Measurements from ENCODE around the gene GBF1. TPM values are rescaled to one million over a fixed set of nuclear protein-coding genes. Genes with fewer than 3 reads are reported as not detected.

GBF1 gene
- total and polyA plus RNA-seq, 10 of the 15 experiments (the other 5 are each of a cell fraction or from before 2014, with no cell fraction given): 0.82 to 42.0 (median 21.8) TPM

GRCh38 chr10:102283890-102284289 is 38.6 kb downstream of the GBF1 start:
- intact Hi-C loops (cut with micrococcal nuclease; ENCODE audit: unreplicated experiment): no loop called here

GRCh38 chr10:102284531-102284930 is 39.2 kb downstream of the GBF1 start:
- Histone ChIP-seq H3K9me3 (replicated peaks; ENCODE audit: control insufficient read depth, insufficient read depth, low read length) (no peaks in the 10 kb centered on the region), H2AFZ (ENCODE audit: control insufficient read depth, low read depth, low read length) (no peak overlapping the region), H3K79me2 (ENCODE audit: control insufficient read depth, insufficient read depth, low read length) (peaks cover 37% of the 10 kb centered on the region), H3K27ac (ENCODE audit: control insufficient read depth, insufficient read depth) (0 out of 2 replicates have a peak overlapping the region, but pooled peaks have one; percentile 12), H3K4me2 (ENCODE audit: control insufficient read depth, insufficient read depth) (no peak overlapping the region), H3K4me3 (no peak overlapping the region), H4K20me1 (ENCODE audit: control insufficient read depth, insufficient read depth) (no peaks in the 10 kb centered on the region), H3K4me1 (ENCODE audit: control insufficient read depth, insufficient read depth, low read length) (peaks cover 4% of the 10 kb centered on the region; the same call in 1 of the 2 replicates), H3K27me3 (replicated peaks in 1 of 2; ENCODE audit: control insufficient read depth in 2 of 2, insufficient read depth in 2 of 2, low read length in 1 of 2) (no peaks in the 10 kb centered on the region), H3K9ac (ENCODE audit: control insufficient read depth, insufficient read depth, low read length) (no peak overlapping the region), H3K36me3 (ENCODE audit: control insufficient read depth in 2 of 2, insufficient read depth in 2 of 2, low read length in 1 of 2) (no peaks in the 10 kb centered on the region)
- FAIRE-seq (no peak), DNase-seq (ENCODE audit: low read depth, low spot score) (no peak), ATAC-seq (no peak)
- RAD21 ChIA-PET (ENCODE audit: unreplicated experiment): interaction anchor here (0.8 to 1.3 kb wide), 2 partner anchors 53 to 54 kb away, joined by 3 to 4 read pairs; no protein-coding TSS in a partner anchor
- 98% methylated on average over 2 of the region's 2 CpGs for WGBS (ENCODE audit: insufficient coverage, insufficient replicate concordance, low lambda C conversion rate, missing lambda C conversion rate)
- CTCF ChIA-PET: interaction anchor here (0.6 to 1.9 kb wide), 6 partner anchors 13 to 358 kb away, joined by 3 to 6 read pairs (median 4); partner anchors contain the start of gene ELOVL3
- POLR2A ChIA-PET: interaction anchor here (0.9 to 1.3 kb wide), 2 partner anchors 22 to 37 kb away, joined by 3 to 6 read pairs; no protein-coding TSS in a partner anchor
- no TSS peak for BruUV-seq (replicated peaks)
- in situ Hi-C loops (cut with MboI): no loop called here
- intact Hi-C loops (cut with micrococcal nuclease; ENCODE audit: unreplicated experiment): no loop called here
- SMC1A ChIA-PET (ENCODE audit: uncharacterized antibody, unreplicated experiment): interaction anchor here (0.8 to 3.0 kb wide), 8 partner anchors 9 to 66 kb away, joined by 3 to 16 read pairs (median 4); no protein-coding TSS in a partner anchor
- TF ChIP-seq, protein P1, sequence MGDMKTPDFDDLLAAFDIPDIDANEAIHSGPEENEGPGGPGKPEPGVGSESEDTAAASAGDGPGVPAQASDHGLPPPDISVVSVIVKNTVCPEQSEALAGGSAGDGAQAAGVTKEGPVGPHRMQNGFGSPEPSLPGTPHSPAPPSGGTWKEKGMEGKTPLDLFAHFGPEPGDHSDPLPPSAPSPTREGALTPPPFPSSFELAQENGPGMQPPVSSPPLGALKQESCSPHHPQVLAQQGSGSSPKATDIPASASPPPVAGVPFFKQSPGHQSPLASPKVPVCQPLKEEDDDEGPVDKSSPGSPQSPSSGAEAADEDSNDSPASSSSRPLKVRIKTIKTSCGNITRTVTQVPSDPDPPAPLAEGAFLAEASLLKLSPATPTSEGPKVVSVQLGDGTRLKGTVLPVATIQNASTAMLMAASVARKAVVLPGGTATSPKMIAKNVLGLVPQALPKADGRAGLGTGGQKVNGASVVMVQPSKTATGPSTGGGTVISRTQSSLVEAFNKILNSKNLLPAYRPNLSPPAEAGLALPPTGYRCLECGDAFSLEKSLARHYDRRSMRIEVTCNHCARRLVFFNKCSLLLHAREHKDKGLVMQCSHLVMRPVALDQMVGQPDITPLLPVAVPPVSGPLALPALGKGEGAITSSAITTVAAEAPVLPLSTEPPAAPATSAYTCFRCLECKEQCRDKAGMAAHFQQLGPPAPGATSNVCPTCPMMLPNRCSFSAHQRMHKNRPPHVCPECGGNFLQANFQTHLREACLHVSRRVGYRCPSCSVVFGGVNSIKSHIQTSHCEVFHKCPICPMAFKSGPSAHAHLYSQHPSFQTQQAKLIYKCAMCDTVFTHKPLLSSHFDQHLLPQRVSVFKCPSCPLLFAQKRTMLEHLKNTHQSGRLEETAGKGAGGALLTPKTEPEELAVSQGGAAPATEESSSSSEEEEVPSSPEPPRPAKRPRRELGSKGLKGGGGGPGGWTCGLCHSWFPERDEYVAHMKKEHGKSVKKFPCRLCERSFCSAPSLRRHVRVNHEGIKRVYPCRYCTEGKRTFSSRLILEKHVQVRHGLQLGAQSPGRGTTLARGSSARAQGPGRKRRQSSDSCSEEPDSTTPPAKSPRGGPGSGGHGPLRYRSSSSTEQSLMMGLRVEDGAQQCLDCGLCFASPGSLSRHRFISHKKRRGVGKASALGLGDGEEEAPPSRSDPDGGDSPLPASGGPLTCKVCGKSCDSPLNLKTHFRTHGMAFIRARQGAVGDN (IDR thresholded peaks at IDR 0.05): no peak
- no peak for TF ChIP-seq JUND (IDR thresholded peaks at IDR 0.05; ENCODE audit: low read depth, low read length)
- no peak for TF ChIP-seq SMAD1 (IDR thresholded peaks at IDR 0.05; ENCODE audit: low read depth, partially characterized antibody)
- TF ChIP-seq MTA2 (IDR thresholded peaks at IDR 0.05; ENCODE audit: low read depth): no peak
- TF ChIP-seq POLR2AphosphoS5 (IDR thresholded peaks at IDR 0.05; ENCODE audit: low read length): no peak
- no peak for TF ChIP-seq RB1 (IDR thresholded peaks at IDR 0.05; ENCODE audit: borderline replicate concordance)
- no peak for TF ChIP-seq E4F1 (IDR thresholded peaks at IDR 0.05; ENCODE audit: borderline replicate concordance, partially characterized antibody)

More at GRCh38 chr10:102283890-102284289, 38.6 kb downstream of the GBF1 start:
- WGBS (ENCODE audit: insufficient coverage, insufficient replicate concordance, low lambda C conversion rate, missing lambda C conversion rate): 2% methylated on average over 2 of the region's 2 CpGs
- CTCF ChIA-PET: interaction anchor here (1.1 to 1.9 kb wide), 5 partner anchors 16 to 69 kb away, joined by 3 to 6 read pairs (median 4); no protein-coding TSS in a partner anchor
- Histone ChIP-seq H3K9ac (ENCODE audit: control insufficient read depth, insufficient read depth, low read length) (no peak overlapping the region), H3K27me3 (replicated peaks in 1 of 2; ENCODE audit: control insufficient read depth in 2 of 2, insufficient read depth in 2 of 2, low read length in 1 of 2) (no peaks in the 10 kb centered on the region), H3K27ac (ENCODE audit: control insufficient read depth, insufficient read depth) (0 out of 2 replicates have a peak overlapping the region, but pooled peaks have one; percentile 15), H3K9me3 (replicated peaks; ENCODE audit: control insufficient read depth, insufficient read depth, low read length) (no peaks in the 10 kb centered on the region), H3K79me2 (ENCODE audit: control insufficient read depth, insufficient read depth, low read length) (peaks cover 37% of the 10 kb centered on the region), H4K20me1 (ENCODE audit: control insufficient read depth, insufficient read depth) (no peaks in the 10 kb centered on the region), H3K4me1 (ENCODE audit: control insufficient read depth, insufficient read depth, low read length) (peaks cover 6% of the 10 kb centered on the region; the same call in 1 of the 2 replicates), H3K4me2 (ENCODE audit: control insufficient read depth, insufficient read depth) (peak overlapping the region; percentile 11; the same call in 1 of the 2 replicates), H3K36me3 (ENCODE audit: control insufficient read depth in 2 of 2, insufficient read depth in 2 of 2, low read length in 1 of 2) (no peaks in the 10 kb centered on the region), H3K4me3 (no peak overlapping the region), H2AFZ (ENCODE audit: control insufficient read depth, low read depth, low read length) (no peak overlapping the region)
- TF ChIP-seq TARDBP (IDR thresholded peaks at IDR 0.05; ENCODE audit: borderline replicate concordance): no peak
- BruUV-seq (replicated peaks): no TSS peak
- RAD21 ChIA-PET (ENCODE audit: unreplicated experiment): interaction anchor here (0.7 to 1.3 kb wide), 3 partner anchors 52 to 114 kb away, joined by 3 to 4 read pairs (median 3); no protein-coding TSS in a partner anchor
- ATAC-seq: no peak; the same call in 2 of the 3 replicates
- POLR2A ChIA-PET: interaction anchor here (0.5 to 1.0 kb wide), 2 partner anchors 23 kb away, joined by 3 to 6 read pairs; no protein-coding TSS in a partner anchor
- in situ Hi-C loops (cut with MboI): no loop called here
- FAIRE-seq: no peak
- SMC1A ChIA-PET (ENCODE audit: uncharacterized antibody, unreplicated experiment): interaction anchor here (0.7 to 3.0 kb wide), 9 partner anchors 10 to 57 kb away, joined by 3 to 16 read pairs (median 4); no protein-coding TSS in a partner anchor
- no peak for DNase-seq (ENCODE audit: low read depth, low spot score)

All from GM12878 (cell line).